ENCODE data around the gene ACTR3.
"Not testable (repeated sequence)": the region's sequence is repeated elsewhere in the genome, so short reads cannot be mapped to it uniquely, and the experiment has no call there.

The ACTR3 gene

DNA sequence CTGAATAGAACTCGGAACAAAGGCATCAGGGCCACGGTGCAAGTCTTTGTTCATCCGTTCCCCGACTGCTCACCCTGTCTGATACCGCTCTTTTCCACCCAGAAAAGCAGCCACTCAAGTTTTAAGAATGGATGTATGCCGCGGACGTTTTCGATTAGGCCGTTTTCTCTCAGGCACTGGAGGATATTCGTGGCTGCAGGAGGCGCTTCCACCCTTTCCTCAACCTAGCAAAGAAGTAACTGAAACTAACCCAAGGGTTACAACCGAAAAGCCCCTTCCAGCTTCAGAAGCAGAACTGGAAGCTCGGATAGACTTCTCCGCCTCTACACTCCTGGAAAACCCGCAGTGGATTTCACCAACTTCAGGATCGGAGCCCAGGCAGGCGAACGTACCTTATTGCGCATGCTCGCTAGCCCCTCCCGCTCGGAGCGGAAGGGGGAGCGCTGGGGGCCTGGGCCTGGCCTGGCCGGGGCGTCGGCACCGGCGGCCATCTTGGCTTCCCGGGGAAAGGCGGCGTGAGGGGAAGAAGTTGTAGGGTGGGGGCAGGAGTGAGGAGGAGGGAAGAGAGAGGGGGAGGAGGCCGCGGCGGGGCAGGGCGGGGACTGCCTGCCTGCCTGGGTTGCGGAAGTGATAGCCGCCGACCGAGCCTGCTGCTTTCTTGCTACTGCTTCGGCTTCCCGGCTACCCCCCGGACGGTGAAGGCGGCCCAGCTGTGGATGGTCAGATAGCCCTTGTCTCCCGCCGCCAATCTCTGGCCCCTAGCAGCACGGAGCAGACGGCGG lies at the start of gene ACTR3:
Gene ACTR3, plus strand, starts transcription at position 619 of the 782 bp plus-strand sequence. CDS start 191 bp downstream, outside the sequence.
- DNase-seq = peak; percentile 67

DNA sequence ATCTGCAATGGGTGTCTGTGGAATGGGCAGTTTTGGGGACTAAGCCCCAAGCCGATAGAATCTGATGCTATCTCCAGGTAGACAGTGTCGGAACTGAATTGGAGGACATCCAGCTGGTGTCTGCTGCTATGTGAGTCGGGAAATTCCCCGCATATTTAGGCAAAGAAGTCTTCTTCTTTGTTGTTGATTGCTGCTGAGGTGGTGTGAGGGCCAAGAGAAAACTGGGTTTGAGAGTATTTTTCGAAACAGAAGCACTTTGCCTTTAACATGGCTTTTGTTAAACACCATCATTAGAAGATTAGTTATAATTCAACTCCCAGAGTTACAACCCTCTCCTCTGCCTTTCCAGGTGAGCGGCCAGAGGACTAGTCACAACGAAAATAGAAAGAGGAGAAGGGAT lies 49.4 kb upstream of the ACTR3 start:
- no peak for DNase-seq

DNA sequence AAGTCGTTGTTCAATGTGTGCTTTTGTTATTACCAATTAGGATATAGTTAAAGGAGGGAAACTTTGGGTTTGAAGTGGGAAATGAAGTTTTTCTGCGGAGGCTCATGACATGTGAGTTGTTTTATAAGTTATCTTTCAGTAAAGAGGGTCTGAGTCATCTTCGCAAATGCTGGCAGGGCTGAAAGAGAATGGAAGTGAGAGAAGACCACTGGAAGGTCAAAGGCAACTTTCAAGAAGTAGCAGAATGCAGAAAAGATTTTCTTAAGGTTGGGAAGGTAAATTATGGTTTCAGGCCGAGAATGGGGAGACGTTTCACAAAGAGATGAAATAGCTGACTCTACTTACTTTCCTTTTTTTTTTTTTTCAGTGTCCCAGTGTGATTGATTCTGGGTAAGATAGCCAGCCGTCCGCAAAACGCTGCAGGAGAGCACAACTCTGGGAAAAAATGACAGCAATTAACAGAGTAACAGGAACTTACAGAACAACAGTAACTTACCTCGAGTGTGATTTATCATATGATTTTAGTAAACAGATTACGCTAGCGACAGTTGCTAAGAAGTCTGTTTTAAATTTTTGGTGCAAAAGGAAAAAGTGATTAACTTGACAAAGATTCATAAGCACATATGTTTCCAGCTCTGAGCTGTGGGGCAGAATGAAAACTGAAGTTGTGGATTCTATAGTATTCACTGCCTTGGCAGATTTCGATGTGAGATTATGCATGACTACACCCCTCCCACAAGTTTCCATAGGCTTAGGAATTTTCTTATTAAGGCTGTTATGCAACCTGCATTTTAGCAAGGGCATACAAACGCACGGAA lies 46.8 kb upstream of the ACTR3 start:
- DNase-seq = no peak

DNA sequence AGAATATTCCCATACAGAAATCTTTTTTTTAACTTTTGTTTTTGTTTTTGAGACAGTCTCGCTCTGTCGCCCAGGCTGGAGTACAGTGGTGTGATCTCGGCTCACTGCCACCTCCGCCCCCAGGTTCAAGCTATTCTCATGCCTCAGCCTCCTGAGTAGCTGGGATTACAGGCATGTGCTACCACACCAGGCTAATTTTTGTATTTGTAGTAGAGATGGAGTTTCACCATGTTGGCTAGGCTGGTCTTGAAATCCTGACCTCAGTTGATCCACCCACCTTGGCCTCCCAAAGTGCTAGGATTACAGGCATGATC lies 46.2 kb upstream of the ACTR3 start:
- DNase-seq = not testable (repeated sequence)

DNA sequence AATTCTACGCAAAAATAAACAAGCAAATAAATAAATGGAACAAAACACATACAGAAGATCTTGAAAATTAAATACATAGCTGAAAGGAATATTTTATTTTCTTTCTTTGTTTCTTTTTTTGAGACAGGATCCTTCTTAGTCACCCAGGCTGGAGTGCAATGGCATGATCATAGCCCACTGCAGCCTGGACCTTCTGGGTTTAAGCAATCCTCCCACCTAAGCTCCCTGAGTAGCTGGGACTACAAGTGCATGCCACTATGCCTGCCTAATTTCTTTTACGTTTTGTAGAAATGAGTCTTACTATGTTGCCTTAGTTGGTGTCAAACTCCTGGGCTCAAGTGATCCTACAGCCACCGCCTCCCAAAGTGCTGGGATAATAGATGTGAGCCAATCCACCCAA lies 44.6 kb upstream of the ACTR3 start:
- no peak for DNase-seq

DNA sequence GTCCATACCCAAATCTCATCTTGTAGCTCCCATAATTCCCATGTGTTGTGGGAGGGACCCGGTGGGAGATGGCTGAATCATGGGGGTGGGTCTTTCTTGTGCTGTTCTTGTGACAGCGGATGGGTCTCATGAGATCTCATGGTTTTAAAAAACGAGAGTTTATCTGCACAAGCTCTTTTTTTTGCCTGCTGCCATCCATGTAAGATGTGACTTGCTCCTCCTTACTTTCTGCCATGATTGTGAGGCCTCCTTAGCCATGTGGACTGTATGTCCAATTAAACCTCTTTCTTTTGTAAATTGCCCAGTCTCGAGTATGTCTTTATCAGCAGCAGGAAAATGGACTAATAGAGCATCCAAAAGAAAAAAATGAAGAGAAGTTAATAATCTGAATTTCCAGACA lies 44.1 kb upstream of the ACTR3 start:
- not testable (repeated sequence) for DNase-seq

- no peak for DNase-seq
These were observed 43.5 kb upstream of the ACTR3 start for GRCh38 chr2:113846429-113846828.

GRCh38 chr2:113847144-113847543 lies 42.7 kb upstream of the ACTR3 start:
- no peak for DNase-seq

GRCh38 chr2:113848758-113849415 lies 41.0 kb upstream of the ACTR3 start:
- no peak for DNase-seq

DNA sequence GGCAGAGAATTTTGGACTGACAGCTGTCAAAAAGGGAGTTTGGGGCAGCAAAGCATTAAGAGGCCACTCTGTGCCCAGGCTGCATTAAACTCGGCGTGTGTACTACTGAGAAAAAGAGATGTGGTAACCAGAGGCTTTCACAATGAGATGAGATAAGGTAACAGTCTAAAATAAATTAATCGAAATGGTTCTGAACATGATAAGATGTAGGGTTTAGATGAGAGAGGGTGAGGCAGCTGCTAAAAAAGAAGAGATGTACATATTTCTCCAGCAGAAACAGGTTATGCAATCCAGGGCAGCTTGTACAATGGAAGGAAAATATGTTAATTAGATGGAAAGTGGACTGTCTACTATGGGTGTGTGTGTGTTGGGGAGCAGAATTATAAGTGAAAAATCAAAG lies 39.2 kb upstream of the ACTR3 start:
- DNase-seq = no peak

GRCh38 chr2:113851640-113852039 lies 38.2 kb upstream of the ACTR3 start:
- no peak for DNase-seq

- no peak for DNase-seq
These were observed 35.7 kb upstream of the ACTR3 start for GRCh38 chr2:113854208-113854607.

GRCh38 chr2:113854970-113855740 lies 34.7 kb upstream of the ACTR3 start:
- no peak for DNase-seq

GRCh38 chr2:113857464-113857863 lies 32.4 kb upstream of the ACTR3 start:
- no peak for DNase-seq

DNA sequence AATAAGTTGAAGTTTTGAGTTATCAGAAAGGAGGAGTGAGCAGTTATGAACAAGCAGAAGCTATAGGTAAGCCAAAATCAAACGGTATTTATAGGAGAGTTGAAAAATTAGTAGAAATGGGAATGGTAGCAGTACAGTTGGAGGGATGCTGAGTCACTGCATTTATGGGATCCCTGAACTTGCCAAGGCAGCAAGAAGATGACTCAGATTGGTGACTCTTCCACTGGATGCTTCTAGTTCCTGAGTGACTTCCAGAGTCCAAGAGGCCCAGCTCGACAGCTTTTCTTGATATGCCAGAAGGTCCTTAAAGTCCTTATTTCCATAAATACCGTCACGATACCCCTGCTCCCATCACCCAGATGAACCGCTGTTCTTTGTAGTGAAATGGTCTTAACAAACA lies 31.1 kb upstream of the ACTR3 start:
- no peak for DNase-seq

GRCh38 chr2:113861740-113862139 lies 28.1 kb upstream of the ACTR3 start:
- DNase-seq = no peak

- no peak for DNase-seq
These were observed 26.7 kb upstream of the ACTR3 start for GRCh38 chr2:113863144-113863543.

DNA sequence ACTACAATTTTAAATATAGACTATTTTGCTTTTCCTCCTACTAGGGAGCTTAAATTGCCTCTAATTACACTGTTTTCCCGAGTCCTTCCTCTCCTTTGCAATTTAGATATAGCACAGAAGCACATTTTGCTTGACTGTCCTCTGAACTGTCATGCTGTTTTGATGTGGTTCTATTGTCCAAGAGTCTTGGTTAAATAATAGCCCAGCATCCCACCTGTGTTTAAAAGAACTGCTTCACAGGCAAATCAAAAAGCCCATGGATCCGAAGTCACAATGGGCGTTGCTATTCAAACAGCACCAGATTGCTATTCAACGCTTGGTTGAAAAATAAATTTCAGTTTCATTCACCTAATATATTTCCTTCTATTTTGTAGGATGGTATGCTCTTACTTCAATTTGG lies 22.3 kb upstream of the ACTR3 start:
- DNase-seq = no peak

- no peak for DNase-seq
These were observed 20.6 kb upstream of the ACTR3 start for GRCh38 chr2:113869253-113869652.

GRCh38 chr2:113872201-113872600 lies 17.7 kb upstream of the ACTR3 start:
- no peak for DNase-seq

DNA sequence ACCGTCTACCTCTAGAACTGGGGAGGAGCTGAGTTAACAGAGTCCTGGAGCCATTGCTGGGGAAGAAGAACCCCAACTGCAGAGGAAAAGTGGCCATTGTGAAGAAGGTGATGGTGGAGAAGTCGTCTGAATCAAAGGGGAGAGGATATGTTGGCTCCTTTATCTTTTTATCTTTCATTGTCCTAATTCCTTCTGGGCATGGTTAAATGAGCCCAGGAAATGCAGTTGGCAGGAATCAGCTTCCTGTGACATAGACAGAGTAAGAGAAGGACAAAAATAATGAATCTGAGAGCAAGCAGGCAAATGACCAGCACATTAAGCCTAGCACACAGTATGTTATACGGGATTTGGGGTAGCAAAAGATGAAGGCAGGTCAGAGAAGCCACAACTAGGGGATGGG lies 16.0 kb upstream of the ACTR3 start:
- DNase-seq = no peak

DNA sequence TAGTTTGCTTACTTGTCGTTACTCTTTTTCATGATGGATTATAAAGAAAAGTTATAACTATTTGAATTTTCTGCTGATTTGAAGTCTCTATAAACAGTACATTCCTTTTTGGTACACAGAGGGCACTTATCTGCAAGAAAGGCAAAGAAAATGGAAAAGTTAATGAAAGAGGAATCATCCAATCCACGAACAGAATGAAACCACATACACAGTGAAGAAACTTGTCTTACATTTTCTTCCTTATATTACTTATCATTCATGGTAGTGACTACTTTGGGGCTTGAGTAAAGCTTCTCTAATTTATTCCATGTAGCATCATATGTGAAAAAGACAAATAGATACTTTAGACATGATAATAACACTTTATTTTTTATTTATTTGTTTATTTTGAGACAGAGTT lies 14.8 kb upstream of the ACTR3 start:
- DNase-seq = no peak

Measured in cortex of kidney (tissue), 1 donor.